Inflammatory macrophage treated with lipopolysaccharide for 4 hours (primary cell): ENCODE data around the gene FICD.
A peak's percentile ranks its signal among the peaks of the same experiment; 100 is the strongest.

ENCODE experiments used
- DNase-seq: peaks from one replicate; pipeline ENCODE4 v3.0.0-alpha.2; 2020

FICD gene

GRCh38 chr12:108505129-108505528, 9.9 kb upstream of the FICD start:
- DNase-seq = no peak

- DNase-seq = no peak
These were observed 7.0 kb upstream of the FICD start for GRCh38 chr12:108507971-108508642.

GRCh38 chr12:108509806-108510205, 5.3 kb upstream of the FICD start:
- DNase-seq = no peak

GRCh38 chr12:108510836-108511235, 4.2 kb upstream of the FICD start:
- no peak for DNase-seq

GRCh38 chr12:108511633-108512540, 3.2 kb upstream of the FICD start:
- peak; percentile 64 for DNase-seq

- DNase-seq = no peak
These were observed 557 bp upstream of the FICD start for GRCh38 chr12:108514468-108514972.

- DNase-seq = peak; percentile 16
These were observed 839 bp downstream of the FICD start for GRCh38 chr12:108515916-108516315.

- no peak for DNase-seq
These were observed 1.6 kb downstream of the FICD start for GRCh38 chr12:108516511-108517275.

DNA sequence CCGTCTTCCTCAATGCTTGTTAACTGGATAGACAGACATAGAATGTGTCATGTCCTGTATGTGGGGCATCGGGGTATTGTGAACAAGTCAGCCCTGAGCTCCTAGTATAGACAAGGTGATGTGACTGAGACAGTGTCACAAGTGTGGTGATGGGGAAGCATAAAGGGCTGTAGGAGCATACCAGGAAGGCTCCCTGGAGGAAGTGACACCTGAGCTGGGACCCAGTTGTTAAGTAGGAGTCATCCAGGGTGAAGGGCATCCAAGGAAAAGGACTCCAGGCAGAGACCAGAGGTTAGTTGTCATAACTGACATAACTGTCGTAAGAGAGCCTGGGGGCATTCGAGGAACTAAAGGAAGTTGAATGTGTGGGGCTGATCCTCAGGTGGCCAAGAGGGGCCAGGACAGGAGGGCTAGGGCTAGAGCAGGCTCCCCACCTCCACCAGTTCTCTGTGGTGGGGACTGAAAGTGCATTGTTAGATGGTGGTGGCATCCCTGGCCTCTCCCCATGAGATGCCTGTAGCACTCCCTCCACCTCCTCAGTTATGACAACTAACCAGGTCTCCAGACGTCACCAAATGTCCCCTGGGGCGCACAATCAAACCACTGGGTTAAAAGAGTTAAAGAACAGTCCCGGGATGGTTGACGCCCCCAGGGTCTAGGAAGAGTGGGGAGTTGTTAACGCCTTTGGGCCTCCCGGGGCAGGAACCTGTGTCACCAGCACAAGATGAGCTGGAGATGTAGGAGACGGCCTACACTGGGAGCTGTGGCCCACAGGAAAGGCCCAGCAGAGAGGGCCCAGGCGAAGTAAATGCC, 2.4 kb downstream of the FICD start:
- DNase-seq = no peak

GRCh38 chr12:108518101-108518715, 3.1 kb downstream of the FICD start:
- no peak for DNase-seq

- no peak for DNase-seq
These were observed 3.8 kb downstream of the FICD start for GRCh38 chr12:108518716-108519496.

DNA sequence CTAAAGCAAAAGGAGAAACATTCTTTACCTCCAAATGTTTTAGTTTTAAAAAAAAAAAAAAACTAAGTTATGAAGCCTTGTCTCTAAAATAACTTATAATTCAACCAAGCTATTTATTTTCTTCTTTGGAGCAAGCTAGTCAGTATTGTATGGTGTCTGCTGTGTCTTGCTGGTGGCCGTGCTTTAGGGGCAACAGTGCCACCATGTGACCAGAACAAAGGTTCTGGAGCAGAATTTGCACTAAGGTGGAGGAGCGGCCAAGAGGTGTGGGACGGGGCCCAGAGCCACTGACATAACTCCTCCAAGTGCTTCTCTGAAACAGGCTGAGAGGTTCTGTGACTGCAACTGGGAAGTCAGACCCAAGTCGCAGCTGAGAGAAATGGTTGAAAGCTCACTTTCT, 4.5 kb downstream of the FICD start:
- no peak for DNase-seq

DNA sequence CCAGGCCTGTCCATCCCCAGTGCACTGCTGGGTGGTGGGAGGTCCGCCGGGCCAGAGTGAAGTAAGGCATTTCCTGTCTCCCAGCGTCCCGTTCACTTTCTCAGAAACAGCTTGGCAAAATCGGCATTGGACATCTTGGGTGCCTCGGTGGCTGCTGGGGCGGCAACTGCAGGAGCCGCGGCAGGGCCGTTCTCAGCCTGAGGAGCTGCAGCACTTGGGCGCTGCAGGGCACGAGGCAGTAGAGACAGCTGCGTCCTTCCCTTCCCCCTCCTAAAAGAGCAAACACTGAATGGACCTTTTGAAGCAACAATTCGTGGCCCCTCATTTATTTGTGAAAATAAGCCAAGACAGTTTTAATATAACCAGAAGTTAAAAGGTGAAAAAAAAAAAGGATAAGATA, 8.3 kb downstream of the FICD start:
- DNase-seq = no peak

- DNase-seq = no peak
These were observed 10.6 kb downstream of the FICD start for GRCh38 chr12:108525681-108526080.

DNA sequence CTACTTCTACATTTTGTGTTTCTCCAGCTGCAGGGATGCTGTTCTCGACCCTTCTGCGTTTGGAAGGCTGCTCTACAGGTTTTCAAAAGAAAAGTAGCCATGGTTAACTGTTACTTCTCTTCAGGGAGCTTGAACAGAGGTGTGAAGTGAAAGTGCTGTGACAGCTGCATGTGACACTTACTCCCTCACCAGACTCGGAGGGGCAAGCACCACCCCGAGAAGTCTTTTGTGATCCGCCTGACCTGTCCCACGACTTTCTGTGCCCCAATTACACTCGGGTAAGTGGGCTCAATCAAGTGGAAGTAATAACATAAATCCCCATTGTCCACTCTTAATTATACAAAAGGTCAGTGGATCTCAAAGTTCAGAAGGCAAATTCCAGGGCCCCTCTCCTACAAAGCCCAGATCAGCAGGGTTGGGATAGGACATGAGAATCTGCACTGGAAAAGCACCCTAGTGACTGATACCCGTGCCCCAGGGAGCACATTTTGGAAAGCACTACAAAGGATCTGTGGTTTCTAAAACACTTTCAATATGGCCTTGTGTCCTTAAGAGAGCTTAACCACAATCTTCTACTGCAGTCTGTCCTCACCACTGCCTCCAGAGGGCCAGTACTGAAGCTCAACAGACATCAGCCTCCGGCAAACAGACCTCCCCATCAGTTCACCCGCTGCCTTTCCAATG, 11.5 kb downstream of the FICD start:
- no peak for DNase-seq

GRCh38 chr12:108527166-108527496, 12.1 kb downstream of the FICD start:
- no peak for DNase-seq

DNA sequence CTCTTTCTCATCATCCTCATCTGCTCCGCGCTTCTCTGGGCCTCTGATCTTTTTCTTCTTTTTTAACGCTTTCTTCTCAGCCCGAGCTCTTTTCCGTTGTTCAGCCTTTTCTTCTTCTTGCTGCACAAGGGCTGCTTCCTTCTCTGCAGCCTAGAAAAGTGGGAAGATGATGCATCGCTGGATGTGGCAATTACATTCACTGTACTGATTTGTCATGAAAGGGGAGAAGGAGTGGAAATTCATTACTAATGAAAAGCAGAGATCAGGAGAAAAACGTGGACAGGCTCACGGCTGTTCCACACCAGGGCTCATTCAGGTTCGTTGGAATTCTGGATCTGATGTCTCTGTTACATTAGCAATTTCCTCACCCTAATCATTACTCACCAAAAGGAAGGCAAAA, 15.1 kb downstream of the FICD start:
- peak; percentile 20 for DNase-seq

- DNase-seq = no peak
These were observed 17.1 kb downstream of the FICD start for GRCh38 chr12:108531929-108532848.

DNA sequence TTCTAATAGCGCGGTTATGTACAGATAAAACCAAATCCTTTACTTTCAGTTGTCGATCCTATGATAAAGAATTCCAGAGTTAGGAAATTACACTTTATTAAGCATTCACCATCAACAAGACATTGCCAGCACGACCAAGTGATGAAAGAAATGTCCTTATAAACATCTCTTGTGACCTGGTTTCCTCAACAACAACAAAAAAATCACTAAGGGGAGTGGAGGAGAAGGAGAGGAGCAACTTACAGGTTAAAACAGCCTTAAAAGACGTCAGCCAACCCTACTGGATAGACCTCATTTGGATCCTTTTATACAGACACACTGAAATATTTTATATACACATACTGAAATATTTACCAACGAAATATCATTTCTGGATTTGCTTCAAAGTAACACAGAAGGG, 23.1 kb downstream of the FICD start:
- no peak for DNase-seq
